HAP-1 (cell line): ENCODE measurements around the gene OSBPL9.
A peak's percentile ranks its signal among the peaks of the same experiment; 100 is the strongest.

Experiments used
- DNase-seq, 2 experiments: peaks; one replicate each; pipeline ENCODE4 v3.0.0-alpha.2; 2016 to 2020; ENCODE audit warnings: low spot score in 2 of 2
- H3K27me3 ChIP-seq: fragments of 250-450 bp; sonication (Bioruptor Pico); 2 replicates; pipeline ENCODE4 v1.5.1; 2020; ENCODE audit warnings: low read depth, mild to moderate bottlenecking, moderate library complexity
- H3K36me3 ChIP-seq: fragments of 250-450 bp; sonication (Bioruptor Pico); replicated peaks from 2 replicates; pipeline ENCODE4 v1.5.1; 2020; ENCODE audit warnings: mild to moderate bottlenecking
- H3K4me1 ChIP-seq: fragments of 250-450 bp; sonication (Bioruptor Pico); 2 replicates; pipeline ENCODE4 v1.5.1; 2020; ENCODE audit warnings: mild to moderate bottlenecking
- H3K4me3 ChIP-seq: fragments of 250-450 bp; sonication (Bioruptor Pico); 2 replicates; pipeline ENCODE4 v1.5.1; 2020; ENCODE audit warnings: mild to moderate bottlenecking, moderate library complexity
- H3K9me3 ChIP-seq: fragments of 250-450 bp; sonication (Bioruptor Pico); 2 replicates; pipeline ENCODE4 v1.5.1; 2020; ENCODE audit warnings: mild to moderate bottlenecking, moderate library complexity
- in situ Hi-C: fragments of 300-500 bp; cut with MboI; formaldehyde crosslinking; loops from 3 replicates; pipeline ENCODE4 v1.14.3; 2020; ENCODE audit warnings: low sequenced_read_pairs, inconsistent platforms, mixed read lengths

Gene OSBPL9

GRCh38 chr1:51738681-51739080, 121.8 kb downstream of the OSBPL9 start:
- DNase-seq: no peak
- peaks cover 32% of the 10 kb centered on the region for H3K4me1 ChIP-seq

GRCh38 chr1:51740652-51741051, 123.8 kb downstream of the OSBPL9 start:
- H3K9me3 ChIP-seq: no peaks in the 10 kb centered on the region
- no peak overlapping the region for H3K4me3 ChIP-seq
- in situ Hi-C loops: no loop called here
- peaks cover 24% of the 10 kb centered on the region for H3K4me1 ChIP-seq
- DNase-seq: no peak
- H3K27me3 ChIP-seq: no peaks in the 10 kb centered on the region
- no peaks in the 10 kb centered on the region for H3K36me3 ChIP-seq

More at GRCh38 chr1:51738681-51739080, 121.8 kb downstream of the OSBPL9 start:
- Histone ChIP-seq H3K9me3 (no peaks in the 10 kb centered on the region), H3K4me3 (no peak overlapping the region), H3K36me3 (no peaks in the 10 kb centered on the region), H3K27me3 (no peaks in the 10 kb centered on the region)
- in situ Hi-C loops: no loop called here

DNA sequence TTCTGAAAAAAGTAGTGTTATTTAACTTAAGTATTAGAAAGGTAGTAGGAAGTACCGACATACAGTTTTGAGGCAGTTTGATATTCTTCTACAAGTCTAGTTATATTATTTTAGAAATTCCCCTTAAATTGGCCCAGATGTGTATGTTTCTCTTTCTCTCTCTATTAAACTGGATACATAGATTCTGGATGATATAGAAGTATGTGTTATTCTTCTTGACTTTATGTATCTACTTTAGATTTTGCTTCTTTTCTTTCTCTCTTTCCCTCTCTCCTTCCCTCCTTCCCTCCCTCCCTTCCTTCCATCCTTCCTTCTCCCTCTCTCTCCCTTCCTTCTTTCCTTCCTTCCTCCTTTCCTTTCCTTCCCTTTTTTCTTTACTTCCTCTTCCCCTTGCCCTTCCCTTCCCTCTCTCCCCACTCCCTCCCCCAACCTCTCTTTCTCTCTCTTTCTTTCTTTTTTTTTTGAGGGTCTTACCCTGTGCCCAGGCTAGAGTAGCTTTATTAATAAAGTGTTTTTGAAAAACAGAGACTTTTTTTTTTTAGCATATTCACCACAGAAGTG, 124.3 kb downstream of the OSBPL9 start:
- Histone ChIP-seq H3K27me3 (no peaks in the 10 kb centered on the region), H3K36me3 (no peaks in the 10 kb centered on the region), H3K4me3 (no peak overlapping the region), H3K9me3 (no peaks in the 10 kb centered on the region), H3K4me1 (peaks cover 20% of the 10 kb centered on the region)
- DNase-seq: no peak
- in situ Hi-C loops: no loop called here

DNA sequence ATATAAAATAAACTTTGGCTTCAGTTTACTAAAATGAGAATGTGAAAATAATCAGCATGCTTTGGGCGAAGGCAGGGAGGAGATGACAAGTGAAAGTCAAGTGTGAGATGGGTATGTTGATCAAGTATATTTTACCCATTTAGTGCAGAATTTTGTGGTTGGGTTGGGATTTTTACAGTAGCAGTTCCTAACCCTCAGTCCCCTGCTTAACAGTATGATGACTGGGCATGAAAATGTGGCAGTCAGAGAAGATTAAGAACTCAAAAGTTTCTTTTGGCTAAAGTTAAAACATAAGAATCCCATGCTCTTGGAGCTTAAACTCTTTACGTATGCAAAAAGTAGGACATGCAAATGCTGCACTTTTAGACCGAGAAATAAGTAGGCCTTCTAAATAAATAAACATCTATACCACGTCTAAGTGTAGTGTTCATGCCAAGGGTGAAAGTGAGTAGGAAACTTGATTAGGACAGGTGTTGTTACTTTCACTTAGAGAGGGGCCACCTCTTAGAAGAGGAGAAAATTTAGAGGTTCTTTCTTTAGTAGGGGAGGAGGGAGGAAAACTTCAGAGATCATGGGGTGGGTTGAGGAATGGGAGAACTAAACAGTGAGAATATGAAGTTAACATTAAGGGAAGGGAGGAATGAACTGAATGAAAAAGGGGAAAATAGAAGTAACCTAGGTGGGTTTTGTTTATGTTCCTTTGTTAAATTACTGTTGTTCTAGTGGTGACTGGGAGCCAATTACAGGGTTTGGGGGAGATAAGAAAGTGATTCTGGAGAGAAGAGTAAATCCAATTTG, 127.8 kb downstream of the OSBPL9 start:
- Histone ChIP-seq H3K27me3 (no peaks in the 10 kb centered on the region), H3K4me1 (no peaks in the 10 kb centered on the region), H3K9me3 (no peaks in the 10 kb centered on the region), H3K36me3 (no peaks in the 10 kb centered on the region), H3K4me3 (no peak overlapping the region)
- in situ Hi-C loops: no loop called here
- no peak for DNase-seq

- Histone ChIP-seq H3K27me3 (no peaks in the 10 kb centered on the region), H3K4me1 (peaks cover 5% of the 10 kb centered on the region), H3K4me3 (no peak overlapping the region), H3K36me3 (no peaks in the 10 kb centered on the region), H3K9me3 (no peaks in the 10 kb centered on the region)
- in situ Hi-C loops: no loop called here
- DNase-seq: no peak
Observed at GRCh38 chr1:51745304-51745570, 128.3 kb downstream of the OSBPL9 start.

GRCh38 chr1:51749151-51749550, 132.3 kb downstream of the OSBPL9 start:
- Histone ChIP-seq H3K4me3 (no peak overlapping the region), H3K9me3 (no peaks in the 10 kb centered on the region), H3K27me3 (no peaks in the 10 kb centered on the region), H3K4me1 (peaks cover 23% of the 10 kb centered on the region), H3K36me3 (peaks cover 10% of the 10 kb centered on the region; the same call in 1 of the 2 replicates)
- in situ Hi-C loops: no loop called here
- DNase-seq: no peak

DNA sequence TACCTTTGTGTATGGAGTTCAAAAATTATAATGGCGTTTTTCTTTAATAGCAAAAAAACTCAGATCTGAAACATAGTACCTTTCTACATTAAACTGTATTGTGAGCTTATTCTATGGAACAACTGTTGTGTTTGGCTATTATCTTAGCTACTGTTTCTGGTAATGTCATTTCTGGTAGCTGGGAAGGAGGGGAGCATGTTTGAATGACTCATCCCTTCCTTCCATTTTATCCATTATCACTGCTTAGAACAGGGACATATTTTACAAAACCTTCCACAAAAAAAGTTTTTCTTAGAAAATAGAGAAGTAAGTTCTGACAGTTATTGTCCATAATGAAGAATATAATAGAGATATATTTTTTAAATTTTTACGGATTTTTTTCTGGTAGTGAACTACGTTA, 133.3 kb downstream of the OSBPL9 start:
- H3K4me1 ChIP-seq: peaks cover 23% of the 10 kb centered on the region
- H3K27me3 ChIP-seq: no peaks in the 10 kb centered on the region
- in situ Hi-C loops: no loop called here
- no peaks in the 10 kb centered on the region for H3K9me3 ChIP-seq
- peaks cover 10% of the 10 kb centered on the region; the same call in 1 of the 2 replicates for H3K36me3 ChIP-seq
- no peak overlapping the region for H3K4me3 ChIP-seq
- DNase-seq: no peak

- no peaks in the 10 kb centered on the region for H3K27me3 ChIP-seq
- H3K9me3 ChIP-seq: no peaks in the 10 kb centered on the region
- in situ Hi-C loops: no loop called here
- H3K4me3 ChIP-seq: no peak overlapping the region
- peaks cover 10% of the 10 kb centered on the region; the same call in 1 of the 2 replicates for H3K36me3 ChIP-seq
- DNase-seq: no peak
- H3K4me1 ChIP-seq: peaks cover 23% of the 10 kb centered on the region
Observed at GRCh38 chr1:51750729-51751128, 133.8 kb downstream of the OSBPL9 start.

DNA sequence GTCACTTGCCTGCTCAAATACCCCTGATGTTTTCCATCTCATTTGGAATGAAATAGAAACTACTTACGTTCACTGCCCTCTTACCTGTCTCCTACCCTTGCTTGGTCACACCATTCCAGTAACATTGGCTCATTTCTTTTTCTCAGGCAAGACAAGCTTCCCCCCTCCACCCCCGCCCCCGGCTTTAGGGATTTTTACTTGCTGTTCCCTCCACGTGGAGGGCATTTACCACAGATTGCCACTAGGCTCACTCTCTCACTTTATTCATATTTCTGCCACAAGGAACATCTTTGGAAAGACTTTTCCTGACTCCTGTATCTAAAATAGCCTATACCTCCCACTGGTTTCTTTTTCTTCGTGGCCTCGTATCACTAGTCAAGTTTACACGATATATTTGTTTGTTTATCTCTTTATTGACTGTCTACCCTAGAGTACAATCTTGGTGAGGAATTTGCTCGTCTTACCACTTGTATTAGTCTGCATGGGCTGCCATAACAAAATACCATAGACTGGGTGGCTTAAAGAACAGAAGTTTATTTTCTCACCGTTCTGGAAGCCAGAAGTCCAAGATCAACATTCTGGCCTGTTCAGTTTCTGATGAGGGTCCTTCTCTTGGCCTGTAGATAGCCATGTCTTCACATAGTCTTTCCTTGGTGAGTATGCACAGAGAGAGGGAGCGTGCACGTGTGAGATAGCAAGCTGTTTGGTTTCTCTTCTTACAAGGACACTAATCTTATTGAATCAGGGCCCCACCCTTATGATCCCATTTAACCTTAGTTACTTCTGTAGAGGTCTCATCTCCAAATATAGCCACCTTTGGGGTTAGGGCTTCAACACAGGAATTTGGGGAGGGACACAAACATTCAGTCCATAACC, 135.4 kb downstream of the OSBPL9 start:
- in situ Hi-C loops: no loop called here
- DNase-seq: peak in 1 of 2 experiments; percentile 42
- Histone ChIP-seq H3K9me3 (no peaks in the 10 kb centered on the region), H3K4me1 (peaks cover 23% of the 10 kb centered on the region), H3K27me3 (no peaks in the 10 kb centered on the region), H3K4me3 (no peak overlapping the region), H3K36me3 (peaks cover 10% of the 10 kb centered on the region; the same call in 1 of the 2 replicates)

- Histone ChIP-seq H3K9me3 (no peaks in the 10 kb centered on the region), H3K27me3 (no peaks in the 10 kb centered on the region), H3K4me1 (peaks cover 23% of the 10 kb centered on the region), H3K36me3 (peaks cover 10% of the 10 kb centered on the region; the same call in 1 of the 2 replicates), H3K4me3 (no peak overlapping the region)
- in situ Hi-C loops: no loop called here
- no peak for DNase-seq
Observed at GRCh38 chr1:51753969-51754368, 137.1 kb downstream of the OSBPL9 start.

- Histone ChIP-seq H3K4me1 (peaks cover 23% of the 10 kb centered on the region), H3K27me3 (no peaks in the 10 kb centered on the region), H3K36me3 (peaks cover 10% of the 10 kb centered on the region; the same call in 1 of the 2 replicates), H3K9me3 (no peaks in the 10 kb centered on the region), H3K4me3 (no peak overlapping the region)
- DNase-seq: no peak
- in situ Hi-C loops: no loop called here
Observed at GRCh38 chr1:51754666-51755065, 137.8 kb downstream of the OSBPL9 start.

DNA sequence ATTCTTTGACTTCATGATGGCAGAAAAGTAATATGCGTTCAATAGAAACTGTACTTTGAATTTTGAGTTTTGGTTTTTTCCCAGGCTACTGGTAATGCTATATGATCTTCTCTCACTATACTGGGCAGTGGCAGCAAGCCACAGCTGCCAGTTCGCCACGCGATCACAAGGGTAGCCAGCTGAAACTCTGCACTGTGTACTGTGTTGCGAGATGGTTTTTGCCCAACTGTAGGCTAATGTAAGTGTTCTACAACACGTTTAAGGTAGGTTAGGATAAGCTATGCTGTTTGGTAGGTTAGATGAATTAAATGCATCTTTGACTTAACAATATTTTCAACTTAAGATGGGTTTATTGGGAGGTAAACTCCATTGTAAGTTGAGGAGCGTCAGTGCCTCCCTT, 138.5 kb downstream of the OSBPL9 start:
- Histone ChIP-seq H3K36me3 (peaks cover 10% of the 10 kb centered on the region; the same call in 1 of the 2 replicates), H3K4me3 (no peak overlapping the region), H3K9me3 (no peaks in the 10 kb centered on the region), H3K27me3 (no peaks in the 10 kb centered on the region), H3K4me1 (peaks cover 16% of the 10 kb centered on the region)
- in situ Hi-C loops: no loop called here
- DNase-seq: no peak

DNA sequence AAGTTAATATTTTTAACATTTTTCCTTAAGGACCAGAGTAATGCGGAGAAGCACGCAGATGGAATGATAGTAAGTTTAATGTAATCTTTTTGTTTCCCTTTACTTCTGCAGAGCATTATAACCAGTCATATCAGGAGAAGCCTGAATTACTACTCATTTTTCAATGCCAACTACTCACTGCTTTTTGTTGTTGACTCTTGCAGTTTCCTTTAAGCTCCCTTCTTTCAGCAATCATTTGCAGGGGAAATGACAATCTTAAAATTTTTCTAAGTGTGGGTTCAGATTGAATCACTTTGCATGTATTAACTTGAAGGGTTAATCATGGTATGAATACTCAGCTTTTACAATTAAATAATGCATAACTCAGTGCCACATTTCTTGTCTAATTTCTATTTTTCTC, 139.4 kb downstream of the OSBPL9 start:
- no peak for DNase-seq
- peaks cover 10% of the 10 kb centered on the region; the same call in 1 of the 2 replicates for H3K36me3 ChIP-seq
- in situ Hi-C loops: no loop called here
- no peaks in the 10 kb centered on the region for H3K9me3 ChIP-seq
- H3K27me3 ChIP-seq: no peaks in the 10 kb centered on the region
- H3K4me3 ChIP-seq: no peak overlapping the region
- H3K4me1 ChIP-seq: peaks cover 8% of the 10 kb centered on the region

DNA sequence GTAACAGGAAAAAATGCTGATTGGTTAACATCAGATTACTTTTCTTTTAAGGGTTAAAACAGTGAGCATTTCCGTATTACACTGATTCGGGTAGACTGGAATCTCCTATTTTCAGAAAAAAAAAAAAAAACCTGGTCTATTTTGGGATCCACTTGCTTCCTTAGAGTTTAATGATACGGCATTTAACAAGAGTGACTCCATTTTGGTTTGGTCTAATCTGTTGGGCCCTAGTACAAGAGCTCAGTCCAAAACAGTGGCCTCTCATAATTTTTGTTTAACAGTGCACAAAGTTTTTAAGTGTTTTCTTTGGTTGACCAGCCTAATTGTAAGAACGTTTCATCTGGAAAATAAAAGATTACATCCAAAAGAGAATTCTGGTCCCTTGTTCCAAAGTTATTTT, 141.4 kb downstream of the OSBPL9 start:
- in situ Hi-C loops: no loop called here
- no peaks in the 10 kb centered on the region for H3K4me1 ChIP-seq
- no peak overlapping the region for H3K4me3 ChIP-seq
- H3K9me3 ChIP-seq: no peaks in the 10 kb centered on the region
- H3K27me3 ChIP-seq: no peaks in the 10 kb centered on the region
- no peak for DNase-seq
- peaks cover 3% of the 10 kb centered on the region for H3K36me3 ChIP-seq
